Keratinocyte (primary cell): ENCODE data around the gene C2orf69.

Experiments used
- EZH2 ChIP-seq: IDR thresholded peaks from one replicate; pipeline ENCODE4 v1.6.1; 2012; ENCODE audit warnings: inconsistent platforms, mild to moderate bottlenecking, low read length, moderate library complexity
- TF ChIP-seq, protein P1 (sequence below), 3 experiments: IDR thresholded peaks in 1 of 3; conservative IDR thresholded peaks in 1 of 3; optimal IDR thresholded peaks in 1 of 3; 2 replicates in 2 of 3; 3 replicates in 1 of 3; pipeline versions ENCODE3 to v1.5.1; 2011; ENCODE audit warnings: low read length in 3 of 3, mild to moderate bottlenecking in 3 of 3, moderate library complexity in 2 of 3, control low read depth in 1 of 3, inconsistent platforms in 1 of 3; ENCODE audit not compliant: insufficient read depth in 2 of 3; ENCODE audit errors: extremely low read depth in 1 of 3

DNA sequence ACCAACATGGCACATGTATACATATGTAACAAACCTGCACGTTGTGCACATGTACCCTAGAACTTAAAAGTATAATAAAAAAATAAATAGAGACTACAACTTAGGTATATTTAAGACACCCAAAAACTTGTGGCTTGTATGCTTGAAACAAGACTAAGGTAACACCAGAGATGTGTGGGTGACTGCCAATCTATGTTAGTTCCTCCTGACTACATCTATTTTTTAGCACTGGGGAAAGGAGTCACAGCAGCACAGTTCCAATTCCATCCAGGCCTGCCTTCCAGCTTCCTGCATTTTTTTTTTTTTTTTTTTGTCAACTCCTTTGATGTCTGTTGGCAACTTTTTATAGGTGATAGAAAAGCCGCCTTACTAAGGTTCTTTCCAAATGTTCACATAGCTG is 18.2 kb downstream of the C2orf69 start:
- no peak for TF ChIP-seq EZH2
- TF ChIP-seq, protein P1, sequence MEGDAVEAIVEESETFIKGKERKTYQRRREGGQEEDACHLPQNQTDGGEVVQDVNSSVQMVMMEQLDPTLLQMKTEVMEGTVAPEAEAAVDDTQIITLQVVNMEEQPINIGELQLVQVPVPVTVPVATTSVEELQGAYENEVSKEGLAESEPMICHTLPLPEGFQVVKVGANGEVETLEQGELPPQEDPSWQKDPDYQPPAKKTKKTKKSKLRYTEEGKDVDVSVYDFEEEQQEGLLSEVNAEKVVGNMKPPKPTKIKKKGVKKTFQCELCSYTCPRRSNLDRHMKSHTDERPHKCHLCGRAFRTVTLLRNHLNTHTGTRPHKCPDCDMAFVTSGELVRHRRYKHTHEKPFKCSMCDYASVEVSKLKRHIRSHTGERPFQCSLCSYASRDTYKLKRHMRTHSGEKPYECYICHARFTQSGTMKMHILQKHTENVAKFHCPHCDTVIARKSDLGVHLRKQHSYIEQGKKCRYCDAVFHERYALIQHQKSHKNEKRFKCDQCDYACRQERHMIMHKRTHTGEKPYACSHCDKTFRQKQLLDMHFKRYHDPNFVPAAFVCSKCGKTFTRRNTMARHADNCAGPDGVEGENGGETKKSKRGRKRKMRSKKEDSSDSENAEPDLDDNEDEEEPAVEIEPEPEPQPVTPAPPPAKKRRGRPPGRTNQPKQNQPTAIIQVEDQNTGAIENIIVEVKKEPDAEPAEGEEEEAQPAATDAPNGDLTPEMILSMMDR (optimal IDR thresholded peaks at IDR 0.05 in 1 of 3, IDR thresholded peaks at IDR 0.05 in 1 of 3, conservative IDR thresholded peaks at IDR 0.05 in 1 of 3; ENCODE audit: extremely low read depth in 1 of 3, insufficient read depth in 2 of 3, low read length in 3 of 3) = no peak
